Endothelial cell of umbilical vein (primary cell): ENCODE data around the gene U2AF2. TPM values are rescaled to one million over a fixed set of nuclear protein-coding genes. Genes with fewer than 3 reads are reported as not detected.

Experiments used
- BruUV-seq: library from RNA; stranded (reverse); fragments of 400-500 nt; replicated peaks from 2 replicates; lab custom pipeline; 2021; lab: Mats Ljungman, UMichigan
- CTCF ChIA-PET: fragments of 300-600, 350-600 bp; sonication (Branson Sonifier 250); formaldehyde crosslinking; loops from one replicate; lab custom pipeline; 2021; ENCODE audit warnings: antibody characterized with exemption, inconsistent platforms; lab: Charles Lee
- POLR2A ChIA-PET: fragments of 300-600, 350-600 bp; sonication (Branson Sonifier 250); formaldehyde crosslinking; loops from one replicate; lab custom pipeline; 2021; ENCODE audit warnings: antibody characterized with exemption, inconsistent platforms; lab: Charles Lee
- DNase-seq: peaks from one replicate; pipeline ENCODE4 v3.0.0-alpha.2; 2011; ENCODE audit warnings: low read depth, low spot score
- FAIRE-seq: peaks from 2 replicates; lab custom pipeline; 2011; peaks lifted over from hg19 to GRCh38; lab: Jason Lieb, UNC
- H2AFZ ChIP-seq: 2 replicates; pipeline ENCODE4 v1.6.0; 2012; ENCODE audit warnings: low read depth, low read length, control low read depth, inconsistent platforms
- H3K27ac ChIP-seq: 2 replicates; pipeline ENCODE4 v1.5.1; 2011; ENCODE audit warnings: low read depth, mild to moderate bottlenecking, control low read depth, low read length, moderate library complexity; ENCODE audit not compliant: insufficient read depth
- H3K27me3 ChIP-seq, 2 experiments: 2 replicates each; pipeline versions ENCODE4 v1.6.0 to v1.6.1; 2011; ENCODE audit warnings: low read length in 2 of 2, mixed read lengths in 1 of 2; ENCODE audit not compliant: control insufficient read depth in 2 of 2, insufficient read depth in 2 of 2
- H3K36me3 ChIP-seq, 2 experiments: 2 replicates in 1 of 2; 3 replicates in 1 of 2; pipeline ENCODE4 v1.5.1; 2011; ENCODE audit warnings: low read length in 2 of 2, mild to moderate bottlenecking in 1 of 2, moderate library complexity in 1 of 2; ENCODE audit not compliant: control insufficient read depth in 2 of 2, insufficient read depth in 2 of 2; ENCODE audit errors: extremely low read depth in 1 of 2
- H3K4me1 ChIP-seq: 3 replicates; pipeline ENCODE4 v1.5.1; 2011; ENCODE audit warnings: mild to moderate bottlenecking, low read length; ENCODE audit not compliant: control insufficient read depth, insufficient read depth; ENCODE audit errors: extremely low read depth
- H3K4me2 ChIP-seq: 2 replicates; pipeline ENCODE4 v1.6.1; 2011; ENCODE audit warnings: low read length, control low read depth, mixed read lengths; ENCODE audit not compliant: insufficient read depth
- H3K4me3 ChIP-seq, 3 experiments: fragments of 200-600 bp in 1 of 3; sonication (generic), shearing (Covaris generic) in 1 of 3; replicated peaks in 1 of 3; 2 replicates each; pipeline ENCODE4 v1.5.1; 2011 to 2016; ENCODE audit warnings: control low read depth in 3 of 3, low read length in 3 of 3, mild to moderate bottlenecking in 2 of 3, inconsistent platforms in 1 of 3, low read depth in 1 of 3, moderate library complexity in 1 of 3; ENCODE audit not compliant: insufficient read depth in 1 of 3
- H3K79me2 ChIP-seq: 2 replicates; pipeline ENCODE4 v1.6.0; 2012; ENCODE audit warnings: low read length, inconsistent platforms; ENCODE audit not compliant: control insufficient read depth, insufficient read depth
- H3K9ac ChIP-seq: replicated peaks from 2 replicates; pipeline ENCODE3; 2011; ENCODE audit warnings: low read length, control low read depth; ENCODE audit not compliant: insufficient read depth; ENCODE audit errors: extremely low read depth
- H3K9me1 ChIP-seq: replicated peaks from 3 replicates; pipeline ENCODE4 v1.6.0; 2011; ENCODE audit warnings: mild to moderate bottlenecking, low read length; ENCODE audit not compliant: control insufficient read depth, insufficient read depth; ENCODE audit errors: extremely low read depth
- H3K9me3 ChIP-seq: replicated peaks from 2 replicates; pipeline ENCODE4 v1.5.1; 2012; ENCODE audit warnings: low read length, inconsistent platforms; ENCODE audit not compliant: control insufficient read depth, insufficient read depth
- H4K20me1 ChIP-seq: replicated peaks from 2 replicates; pipeline ENCODE3; 2011; ENCODE audit warnings: mild to moderate bottlenecking, low read length; ENCODE audit not compliant: control insufficient read depth, insufficient read depth; ENCODE audit errors: extremely low read depth
- MYC ChIP-seq: IDR thresholded peaks from one replicate; pipeline ENCODE4 v1.6.1; 2011; ENCODE audit warnings: mild to moderate bottlenecking, low read depth, low read length
- POLR2AphosphoS5 ChIP-seq: IDR thresholded peaks from 2 replicates; pipeline ENCODE4 v1.6.1; 2012; ENCODE audit warnings: low read depth, mild to moderate bottlenecking, control low read depth, low read length, moderate library complexity; ENCODE audit not compliant: insufficient read depth
- dilution Hi-C: fragments of 300-500 bp; cut with MboI; formaldehyde crosslinking; loops from one replicate; pipeline ENCODE4 v1.15.0; 2019; ENCODE audit warnings: low sequenced_read_pairs; ENCODE audit not compliant: extremely low pct_ligation_motif_present
- intact Hi-C: fragments of 100-400 bp; cut with micrococcal nuclease; formaldehyde crosslinking; loops from one replicate; pipeline ENCODE4 v1.10.0; 2022
- polyA plus RNA-seq, 4 experiments: library from polyadenylated mRNA; depleted of rRNA in 3 of 4; stranded (reverse) in 3 of 4; unstranded in 1 of 4; fragments of >200 nt; gene quantifications; 2 replicates each; pipeline versions ENCODE4 v1.2.1 to v1.2.3, GENCODE V29; 2011 to 2012; ENCODE audit warnings: missing spikeins in 1 of 4
- total RNA-seq: library from RNA; stranded (reverse); gene quantifications from 2 replicates; pipeline ENCODE4 v1.2.3, GENCODE V29; 2021
- TF ChIP-seq, protein P1 (sequence below): IDR thresholded peaks from 2 replicates; pipeline ENCODE4 v1.6.1; 2011; ENCODE audit not compliant: insufficient read depth, insufficient read length

U2AF2 gene
- total and polyA plus RNA-seq, 2 donors (not counting 3 experiments of a cell fraction or from before 2014, with no cell fraction given) = 183 to 259 TPM

DNA sequence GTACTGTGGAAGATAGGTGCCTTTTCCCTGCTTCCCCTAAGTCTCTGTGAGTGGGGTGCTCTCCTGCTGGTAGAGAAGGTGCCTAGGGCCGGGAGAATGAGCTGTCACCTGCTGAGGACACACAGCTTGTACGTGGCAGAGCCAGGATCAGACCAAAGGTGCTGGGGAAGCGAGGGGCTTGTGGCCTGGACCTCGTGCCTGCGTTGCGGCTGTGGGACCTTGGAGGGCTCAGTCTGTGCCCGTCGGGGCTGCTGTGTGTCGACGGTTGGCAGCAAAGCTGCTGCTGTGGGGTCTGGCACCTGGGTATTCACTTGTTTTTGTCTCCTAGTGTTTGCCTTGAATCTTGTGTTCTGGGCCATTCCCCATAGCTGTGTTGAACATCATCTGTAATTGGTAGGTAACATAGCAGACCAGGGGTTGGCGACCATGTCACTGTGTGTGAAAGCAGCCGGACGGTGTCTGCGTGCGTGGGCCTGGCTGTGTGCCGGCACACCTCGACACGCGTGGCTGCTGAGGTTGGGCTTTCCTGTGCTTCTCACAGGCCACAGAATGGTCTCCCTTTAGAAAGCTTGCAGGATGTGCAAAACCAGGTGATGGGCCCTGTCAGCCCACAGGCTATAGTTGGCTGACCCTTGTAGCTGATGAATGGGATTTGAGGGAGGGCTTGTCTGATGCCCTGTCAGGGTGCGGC, 9.2 kb downstream of the U2AF2 start:
- H3K4me1 ChIP-seq = no peaks in the 10 kb centered on the region
- no peak for FAIRE-seq
- H3K79me2 ChIP-seq = peaks cover 92% of the 10 kb centered on the region
- dilution Hi-C loops = no loop called here
- no TSS peak for BruUV-seq
- TF ChIP-seq, protein P1, sequence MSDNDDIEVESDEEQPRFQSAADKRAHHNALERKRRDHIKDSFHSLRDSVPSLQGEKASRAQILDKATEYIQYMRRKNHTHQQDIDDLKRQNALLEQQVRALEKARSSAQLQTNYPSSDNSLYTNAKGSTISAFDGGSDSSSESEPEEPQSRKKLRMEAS = no peak
- TF ChIP-seq POLR2AphosphoS5 = no peak
- no peak overlapping the region for H3K9ac ChIP-seq
- no peak overlapping the region for H3K4me2 ChIP-seq
- no peaks in the 10 kb centered on the region for H3K27me3 ChIP-seq
- ChIA-PET POLR2A (interaction anchor here (0.7 kb wide), 1 partner anchor 9 kb away, joined by 3 read pairs; no protein-coding TSS in a partner anchor), CTCF (no interaction called here)
- no peaks in the 10 kb centered on the region for H4K20me1 ChIP-seq
- H3K36me3 ChIP-seq = peaks cover 16 to 80% of the 10 kb centered on the region in 2 experiments
- H3K9me1 ChIP-seq = no peaks in the 10 kb centered on the region
- H3K27ac ChIP-seq = no peak overlapping the region
- no peak for DNase-seq
- no peaks in the 10 kb centered on the region for H3K9me3 ChIP-seq
- H2AFZ ChIP-seq = no peak overlapping the region
- intact Hi-C loops = no loop called here
- H3K4me3 ChIP-seq = no peak overlapping the region

DNA sequence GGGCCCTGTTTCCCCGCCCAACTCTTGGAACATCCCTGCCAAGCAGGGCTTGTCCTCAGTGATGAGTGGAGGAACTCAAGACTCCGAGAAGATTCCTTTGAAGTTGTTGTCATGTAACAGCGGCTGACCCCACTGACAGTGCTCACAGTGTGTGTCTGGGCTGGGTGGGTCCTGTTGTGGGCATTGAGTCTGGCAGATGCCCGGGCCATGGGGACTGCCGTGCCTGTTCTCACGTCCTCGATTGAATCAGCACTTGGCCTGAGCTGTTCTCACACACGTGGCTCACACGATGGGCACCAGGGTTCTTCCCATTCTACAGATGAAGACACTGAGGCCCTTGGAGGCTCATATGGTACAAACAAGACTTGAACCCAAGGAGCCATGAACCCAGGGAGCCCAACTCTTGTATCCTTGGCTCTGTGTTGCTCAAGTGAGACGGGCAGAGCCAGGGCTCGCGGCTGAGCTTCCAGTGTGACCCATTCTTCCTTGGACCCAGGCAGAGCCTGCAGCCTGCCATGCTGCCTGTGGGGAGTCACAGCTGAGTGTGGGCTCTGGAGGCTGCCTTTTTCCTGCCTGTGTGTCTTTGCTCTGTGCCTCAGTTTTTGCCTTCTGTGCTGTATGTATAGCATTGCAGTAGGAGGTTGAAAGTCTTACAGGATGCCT, 11.6 kb downstream of the U2AF2 start:
- intact Hi-C loops = no loop called here
- Histone ChIP-seq H3K27ac (no peak overlapping the region), H3K4me3 (no peak overlapping the region), H3K27me3 (no peaks in the 10 kb centered on the region), H4K20me1 (no peaks in the 10 kb centered on the region), H3K9ac (no peak overlapping the region), H3K4me1 (no peaks in the 10 kb centered on the region), H3K9me1 (no peaks in the 10 kb centered on the region), H3K79me2 (peaks cover 92% of the 10 kb centered on the region), H3K36me3 (peaks cover 27 to 76% of the 10 kb centered on the region in 2 experiments), H3K9me3 (no peaks in the 10 kb centered on the region), H3K4me2 (no peak overlapping the region), H2AFZ (no peak overlapping the region)
- CTCF ChIA-PET = interaction anchor here (0.5 to 0.9 kb wide), 2 partner anchors 12 to 27 kb away, joined by 3 to 5 read pairs; partner anchors contain the start of gene U2AF2
- DNase-seq (no peak), FAIRE-seq (no peak)
- BruUV-seq = no TSS peak
- dilution Hi-C loops = no loop called here
- POLR2A ChIA-PET = interaction anchor here (1.5 kb wide), 1 partner anchor 12 kb away, joined by 3 read pairs; the partner anchor contains the start of gene U2AF2
- TF ChIP-seq POLR2AphosphoS5 (no peak), MYC (no peak)
- TF ChIP-seq, protein P1 = no peak
